RKO (cell line): ENCODE data around the gene PPIP5K2.
"Not testable (repeated sequence)": the region's sequence is repeated elsewhere in the genome, so short reads cannot be mapped to it uniquely, and the experiment has no call there.

ENCODE experiments used
- DNase-seq: peaks from one replicate; pipeline ENCODE4 v3.0.0-alpha.2; 2016; ENCODE audit warnings: low spot score

Gene PPIP5K2

GRCh38 chr5:103122242-103122641, 2.1 kb downstream of the PPIP5K2 start:
- no peak for DNase-seq

GRCh38 chr5:103126557-103126956, 6.5 kb downstream of the PPIP5K2 start:
- DNase-seq = no peak

- no peak for DNase-seq
Observed at GRCh38 chr5:103127292-103127817, 7.3 kb downstream of the PPIP5K2 start.

- DNase-seq = no peak
Observed at GRCh38 chr5:103128202-103128601, 8.1 kb downstream of the PPIP5K2 start.

GRCh38 chr5:103132684-103133083, 12.6 kb downstream of the PPIP5K2 start:
- DNase-seq = no peak

GRCh38 chr5:103133231-103133630, 13.1 kb downstream of the PPIP5K2 start:
- DNase-seq = no peak

- no peak for DNase-seq
Observed at GRCh38 chr5:103135461-103135860, 15.4 kb downstream of the PPIP5K2 start.

- no peak for DNase-seq
Observed at GRCh38 chr5:103138202-103138690, 18.1 kb downstream of the PPIP5K2 start.

GRCh38 chr5:103139264-103139865, 19.3 kb downstream of the PPIP5K2 start:
- peak; percentile 68 for DNase-seq

GRCh38 chr5:103142132-103142531, 22.0 kb downstream of the PPIP5K2 start:
- not testable (repeated sequence) for DNase-seq

- DNase-seq = no peak
Observed at GRCh38 chr5:103145196-103145595, 25.1 kb downstream of the PPIP5K2 start.

GRCh38 chr5:103148213-103148612, 28.1 kb downstream of the PPIP5K2 start:
- DNase-seq = no peak

- DNase-seq = no peak
Observed at GRCh38 chr5:103151156-103151555, 31.1 kb downstream of the PPIP5K2 start.

- DNase-seq = no peak
Observed at GRCh38 chr5:103166706-103167105, 46.6 kb downstream of the PPIP5K2 start.

GRCh38 chr5:103174147-103174546, 54.0 kb downstream of the PPIP5K2 start:
- no peak for DNase-seq

GRCh38 chr5:103177543-103177942, 57.4 kb downstream of the PPIP5K2 start:
- DNase-seq = no peak

- DNase-seq = peak; percentile 38
Observed at GRCh38 chr5:103178167-103178566, 58.1 kb downstream of the PPIP5K2 start.

GRCh38 chr5:103186152-103186551, 66.1 kb downstream of the PPIP5K2 start:
- DNase-seq = no peak

GRCh38 chr5:103188436-103188835, 68.3 kb downstream of the PPIP5K2 start:
- no peak for DNase-seq

GRCh38 chr5:103203226-103203625, 83.1 kb downstream of the PPIP5K2 start:
- no peak for DNase-seq

- DNase-seq = not testable (repeated sequence)
Observed at GRCh38 chr5:103204990-103205389, 84.9 kb downstream of the PPIP5K2 start.

GRCh38 chr5:103205991-103206700, 86.0 kb downstream of the PPIP5K2 start:
- no peak for DNase-seq

GRCh38 chr5:103207011-103207410, 86.9 kb downstream of the PPIP5K2 start:
- no peak for DNase-seq
